Measurements from ENCODE around the gene OGA.

Gene OGA

DNA sequence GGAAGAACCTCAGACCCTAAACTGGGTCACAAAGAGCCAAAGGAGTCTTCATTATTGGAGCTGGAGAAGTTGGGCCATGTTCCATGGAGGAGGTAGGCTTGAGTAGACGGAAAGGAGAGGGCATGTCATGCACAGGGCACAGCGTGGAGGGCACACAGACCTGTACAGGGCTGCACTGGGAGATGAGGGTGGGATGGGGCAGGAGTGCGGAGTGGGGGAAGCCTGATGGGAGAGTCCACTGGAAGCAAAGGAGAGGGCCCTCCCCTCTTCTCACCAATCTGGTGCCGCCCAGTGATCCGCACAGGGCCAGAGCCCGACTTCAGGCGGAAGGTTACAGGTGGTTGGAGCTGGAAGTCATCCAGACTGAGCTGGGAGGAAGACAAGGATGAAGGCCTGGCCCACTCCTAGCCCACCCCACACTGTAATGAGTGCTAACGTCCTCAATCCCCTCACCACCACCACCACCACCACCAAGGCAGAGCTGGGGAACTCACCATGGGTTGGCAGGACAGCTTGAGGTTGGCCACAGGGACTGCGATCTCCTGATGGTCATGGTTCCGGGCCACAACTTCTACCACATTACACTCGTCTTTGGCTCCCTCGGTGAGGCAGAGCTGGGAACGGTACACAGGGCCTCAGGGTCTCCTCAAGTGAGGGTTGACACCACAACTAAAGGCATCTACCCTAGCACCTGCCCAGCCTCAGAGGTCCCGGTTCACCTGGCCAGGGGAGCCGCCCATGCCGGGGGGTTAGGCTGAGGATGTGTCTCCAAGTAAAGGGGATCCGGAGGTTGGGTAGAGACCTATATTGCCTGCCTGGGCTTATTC is 36.0 kb downstream of the OGA start:
- H3K9me2 ChIP-seq (replicated peaks; ENCODE audit: control insufficient read depth, low read length) = no peaks in the 10 kb centered on the region
- H3K79me2 ChIP-seq (ENCODE audit: control insufficient read depth, low read length) = peaks cover 24% of the 10 kb centered on the region
- no peaks in the 10 kb centered on the region for H3K9me3 ChIP-seq (ENCODE audit: control insufficient read depth, insufficient read depth, low read length)
- H3K4me2 ChIP-seq (ENCODE audit: low read length) = peak overlapping the region; percentile 97
- H3K27ac ChIP-seq (ENCODE audit: low read depth, low read length) = 0 out of 2 replicates have a peak overlapping the region, but pooled peaks have one; percentile 11
- H3K4me1 ChIP-seq (ENCODE audit: control insufficient read depth, low read length) = peaks cover 57% of the 10 kb centered on the region
- peaks cover 59% of the 10 kb centered on the region for H3K36me3 ChIP-seq (ENCODE audit: control insufficient read depth, low read length)
- peaks cover 34% of the 10 kb centered on the region for H3F3A ChIP-seq (ENCODE audit: control insufficient read depth, insufficient read depth)
- TF ChIP-seq, protein P1, sequence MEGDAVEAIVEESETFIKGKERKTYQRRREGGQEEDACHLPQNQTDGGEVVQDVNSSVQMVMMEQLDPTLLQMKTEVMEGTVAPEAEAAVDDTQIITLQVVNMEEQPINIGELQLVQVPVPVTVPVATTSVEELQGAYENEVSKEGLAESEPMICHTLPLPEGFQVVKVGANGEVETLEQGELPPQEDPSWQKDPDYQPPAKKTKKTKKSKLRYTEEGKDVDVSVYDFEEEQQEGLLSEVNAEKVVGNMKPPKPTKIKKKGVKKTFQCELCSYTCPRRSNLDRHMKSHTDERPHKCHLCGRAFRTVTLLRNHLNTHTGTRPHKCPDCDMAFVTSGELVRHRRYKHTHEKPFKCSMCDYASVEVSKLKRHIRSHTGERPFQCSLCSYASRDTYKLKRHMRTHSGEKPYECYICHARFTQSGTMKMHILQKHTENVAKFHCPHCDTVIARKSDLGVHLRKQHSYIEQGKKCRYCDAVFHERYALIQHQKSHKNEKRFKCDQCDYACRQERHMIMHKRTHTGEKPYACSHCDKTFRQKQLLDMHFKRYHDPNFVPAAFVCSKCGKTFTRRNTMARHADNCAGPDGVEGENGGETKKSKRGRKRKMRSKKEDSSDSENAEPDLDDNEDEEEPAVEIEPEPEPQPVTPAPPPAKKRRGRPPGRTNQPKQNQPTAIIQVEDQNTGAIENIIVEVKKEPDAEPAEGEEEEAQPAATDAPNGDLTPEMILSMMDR (IDR thresholded peaks at IDR 0.05; ENCODE audit: low read depth, low read length, poor library complexity, severe bottlenecking) = no peak
- no peak for TF ChIP-seq EZH2phosphoT487 (IDR thresholded peaks at IDR 0.05; ENCODE audit: borderline replicate concordance, low read length)
- H4K20me1 ChIP-seq (ENCODE audit: control insufficient read depth, insufficient read depth, low read depth, low read length) = no peaks in the 10 kb centered on the region
- H3K27me3 ChIP-seq (ENCODE audit: control insufficient read depth, low read length) = peaks cover 3% of the 10 kb centered on the region
- peak overlapping the region; percentile 85 for H3K4me3 ChIP-seq (ENCODE audit: low read length)

- peaks cover 53% of the 10 kb centered on the region for H3K36me3 ChIP-seq (ENCODE audit: control insufficient read depth, low read length)
- H3K79me2 ChIP-seq (ENCODE audit: control insufficient read depth, low read length) = peaks cover 24% of the 10 kb centered on the region
- H3K27ac ChIP-seq (ENCODE audit: low read depth, low read length) = 0 out of 2 replicates have a peak overlapping the region, but pooled peaks have one; percentile 11
- peaks cover 57% of the 10 kb centered on the region for H3K4me1 ChIP-seq (ENCODE audit: control insufficient read depth, low read length)
- peaks cover 9% of the 10 kb centered on the region for H3K27me3 ChIP-seq (ENCODE audit: control insufficient read depth, low read length)
- peak overlapping the region; percentile 85 for H3K4me3 ChIP-seq (ENCODE audit: low read length)
- no peaks in the 10 kb centered on the region for H4K20me1 ChIP-seq (ENCODE audit: control insufficient read depth, insufficient read depth, low read depth, low read length)
- H3K9me3 ChIP-seq (ENCODE audit: control insufficient read depth, insufficient read depth, low read length) = no peaks in the 10 kb centered on the region
- no peaks in the 10 kb centered on the region for H3K9me2 ChIP-seq (replicated peaks; ENCODE audit: control insufficient read depth, low read length)
- H3F3A ChIP-seq (ENCODE audit: control insufficient read depth, insufficient read depth) = peaks cover 34% of the 10 kb centered on the region
- H3K4me2 ChIP-seq (ENCODE audit: low read length) = peak overlapping the region; percentile 97
- no peak for TF ChIP-seq EZH2phosphoT487 (IDR thresholded peaks at IDR 0.05; ENCODE audit: borderline replicate concordance, low read length)
- TF ChIP-seq, protein P1 (IDR thresholded peaks at IDR 0.05; ENCODE audit: low read depth, low read length, poor library complexity, severe bottlenecking) = no peak
Observed at GRCh38 chr10:101781655-101781983, 36.6 kb downstream of the OGA start.

GRCh38 chr10:101780818-101781654 is 37.2 kb downstream of the OGA start:
- Histone ChIP-seq H3F3A (ENCODE audit: control insufficient read depth, insufficient read depth) (peaks cover 28% of the 10 kb centered on the region), H3K4me2 (ENCODE audit: low read length) (peak overlapping the region; percentile 97), H3K36me3 (ENCODE audit: control insufficient read depth, low read length) (peaks cover 49% of the 10 kb centered on the region), H3K27ac (ENCODE audit: low read depth, low read length) (0 out of 2 replicates have a peak overlapping the region, but pooled peaks have one; percentile 11), H3K27me3 (ENCODE audit: control insufficient read depth, low read length) (peaks cover 11% of the 10 kb centered on the region), H3K4me1 (ENCODE audit: control insufficient read depth, low read length) (peaks cover 57% of the 10 kb centered on the region), H4K20me1 (ENCODE audit: control insufficient read depth, insufficient read depth, low read depth, low read length) (no peaks in the 10 kb centered on the region), H3K9me3 (ENCODE audit: control insufficient read depth, insufficient read depth, low read length) (no peaks in the 10 kb centered on the region), H3K4me3 (ENCODE audit: low read length) (peak overlapping the region; percentile 85), H3K79me2 (ENCODE audit: control insufficient read depth, low read length) (peaks cover 24% of the 10 kb centered on the region), H3K9me2 (replicated peaks; ENCODE audit: control insufficient read depth, low read length) (no peaks in the 10 kb centered on the region)
- TF ChIP-seq, protein P1 (IDR thresholded peaks at IDR 0.05; ENCODE audit: low read depth, low read length, poor library complexity, severe bottlenecking) = peak; percentile 94
- TF ChIP-seq EZH2phosphoT487 (IDR thresholded peaks at IDR 0.05; ENCODE audit: borderline replicate concordance, low read length) = no peak

Data from DOHH2 (cell line).